ENCODE measurements around the gene DENND6A.

GRCh38 chr3:57738391-57738790 lies 45.5 kb upstream of the DENND6A start:
- TF ChIP-seq CTCF (conservative IDR thresholded peaks at IDR 0.05 in 1 of 2, IDR thresholded peaks at IDR 0.05 in 1 of 2; ENCODE audit: low read depth in 1 of 2, low read length in 2 of 2) (no peak), EZH2 (IDR thresholded peaks at IDR 0.05; ENCODE audit: low read length, missing control alignments) (no peak)

Data from fibroblast of lung (primary cell).